Sigmoid colon (tissue), 4 donors: ENCODE results near the gene PSME3IP1.

Experiments
- CTCF ChIP-seq, 4 experiments: fragments of 450-650 bp in 3 of 4; fragments of 200-600 bp in 1 of 4; IDR thresholded peaks; one replicate each; pipeline ENCODE4 v1.5.1; 2016 to 2019; ENCODE audit warnings: antibody characterized with exemption in 4 of 4, mild to moderate bottlenecking in 3 of 4, moderate library complexity in 2 of 4
- EP300 ChIP-seq, 4 donors: sonication (generic); formaldehyde crosslinking; IDR thresholded peaks; one replicate each; pipeline ENCODE4 v1.6.1; 2017; ENCODE audit warnings: antibody characterized with exemption in 4 of 4
- POLR2A ChIP-seq, 2 donors: fragments of 450-650 bp; IDR thresholded peaks; one replicate each; pipeline ENCODE4 v1.6.1; 2016; ENCODE audit warnings: antibody characterized with exemption in 2 of 2, mild to moderate bottlenecking in 2 of 2, moderate library complexity in 2 of 2
- POLR2AphosphoS5 ChIP-seq, 4 donors: sonication (generic); formaldehyde crosslinking; IDR thresholded peaks; one replicate each; pipeline ENCODE4 v1.6.1; 2017; ENCODE audit warnings: antibody characterized with exemption in 4 of 4

- TF ChIP-seq CTCF (IDR thresholded peaks at IDR 0.05) (no peak), POLR2A (IDR thresholded peaks at IDR 0.05) (no peak), POLR2AphosphoS5 (IDR thresholded peaks at IDR 0.05) (no peak), EP300 (IDR thresholded peaks at IDR 0.05) (no peak)
These were observed 28.3 kb downstream of the PSME3IP1 start for GRCh38 chr16:57157533-57157932.
